GM21423 (cell line): ENCODE results near the gene SH3BGRL2.
"Not testable (repeated sequence)": the region's sequence is repeated elsewhere in the genome, so short reads cannot be mapped to it uniquely, and the experiment has no call there.

Experiments used
- ATAC-seq: cut with Tn5 transposase; IDR thresholded peaks from one replicate; pipeline ENCODE4 v1.9.1; 2021; ENCODE audit warnings: mild to moderate bottlenecking, moderate library complexity; ENCODE audit not compliant: unreplicated experiment

Gene SH3BGRL2

GRCh38 chr6:79647741-79648140 lies 16.6 kb downstream of the SH3BGRL2 start:
- no peak for ATAC-seq

GRCh38 chr6:79648328-79648727 lies 17.2 kb downstream of the SH3BGRL2 start:
- ATAC-seq = no peak

- no peak for ATAC-seq
These were observed 17.9 kb downstream of the SH3BGRL2 start for GRCh38 chr6:79649016-79649415.

- no peak for ATAC-seq
These were observed 19.8 kb downstream of the SH3BGRL2 start for GRCh38 chr6:79650950-79651349.

GRCh38 chr6:79656134-79656533 lies 25.0 kb downstream of the SH3BGRL2 start:
- ATAC-seq = no peak

- no peak for ATAC-seq
These were observed 26.1 kb downstream of the SH3BGRL2 start for GRCh38 chr6:79657238-79657637.

- not testable (repeated sequence) for ATAC-seq
These were observed 32.5 kb downstream of the SH3BGRL2 start for GRCh38 chr6:79663655-79664054.

- ATAC-seq = no peak
These were observed 34.8 kb downstream of the SH3BGRL2 start for GRCh38 chr6:79665725-79666551.

- ATAC-seq = no peak
These were observed 35.5 kb downstream of the SH3BGRL2 start for GRCh38 chr6:79666634-79667033.

- no peak for ATAC-seq
These were observed 37.3 kb downstream of the SH3BGRL2 start for GRCh38 chr6:79668381-79668780.

GRCh38 chr6:79669766-79670165 lies 38.6 kb downstream of the SH3BGRL2 start:
- ATAC-seq = no peak

GRCh38 chr6:79670789-79671188 lies 39.7 kb downstream of the SH3BGRL2 start:
- no peak for ATAC-seq

- ATAC-seq = no peak
These were observed 40.6 kb downstream of the SH3BGRL2 start for GRCh38 chr6:79671600-79672266.

- ATAC-seq = no peak
These were observed 41.5 kb downstream of the SH3BGRL2 start for GRCh38 chr6:79672631-79673111.

GRCh38 chr6:79673947-79674346 lies 42.8 kb downstream of the SH3BGRL2 start:
- no peak for ATAC-seq

GRCh38 chr6:79676785-79677736 lies 45.9 kb downstream of the SH3BGRL2 start:
- ATAC-seq = no peak

- ATAC-seq = not testable (repeated sequence)
These were observed 51.6 kb downstream of the SH3BGRL2 start for GRCh38 chr6:79682682-79683081.

GRCh38 chr6:79684876-79685275 lies 53.7 kb downstream of the SH3BGRL2 start:
- no peak for ATAC-seq

GRCh38 chr6:79686707-79687309 lies 55.7 kb downstream of the SH3BGRL2 start:
- no peak for ATAC-seq

- ATAC-seq = no peak
These were observed 56.6 kb downstream of the SH3BGRL2 start for GRCh38 chr6:79687759-79688158.

- ATAC-seq = no peak
These were observed 63.0 kb downstream of the SH3BGRL2 start for GRCh38 chr6:79694156-79694555.
